KOPT-K1 (cell line): ENCODE data around the gene PAX2.

Source experiments
- H3K27ac ChIP-seq: fragments of 200-600 bp; sonication (generic); 2 replicates; pipeline ENCODE4 v1.5.1; 2016; ENCODE audit warnings: antibody characterized with exemption, mild to moderate bottlenecking, low read depth, low read length; ENCODE audit not compliant: poor library complexity, severe bottlenecking
- H3K36me3 ChIP-seq: fragments of 200-600 bp; sonication (generic); 2 replicates; pipeline ENCODE4 v1.5.1; 2017; ENCODE audit warnings: antibody characterized with exemption, mild to moderate bottlenecking, low read length, moderate library complexity; ENCODE audit not compliant: insufficient read depth
- H3K9me3 ChIP-seq: fragments of 200-600 bp; sonication (generic); 2 replicates; pipeline ENCODE4 v1.5.1; 2017; ENCODE audit warnings: antibody characterized with exemption, low read length, mild to moderate bottlenecking; ENCODE audit not compliant: insufficient read depth, poor library complexity, severe bottlenecking

Gene PAX2

GRCh38 chr10:100776671-100777070, 31.3 kb downstream of the PAX2 start:
- Histone ChIP-seq H3K36me3 (no peaks in the 10 kb centered on the region), H3K27ac (no peak overlapping the region), H3K9me3 (no peaks in the 10 kb centered on the region)

GRCh38 chr10:100779329-100779728, 33.9 kb downstream of the PAX2 start:
- H3K36me3 ChIP-seq = no peaks in the 10 kb centered on the region
- no peaks in the 10 kb centered on the region for H3K9me3 ChIP-seq
- no peak overlapping the region for H3K27ac ChIP-seq

- no peaks in the 10 kb centered on the region for H3K36me3 ChIP-seq
- no peaks in the 10 kb centered on the region for H3K9me3 ChIP-seq
- no peak overlapping the region for H3K27ac ChIP-seq
Observed at GRCh38 chr10:100780324-100780723, 34.9 kb downstream of the PAX2 start.

GRCh38 chr10:100781145-100781665, 35.8 kb downstream of the PAX2 start:
- H3K27ac ChIP-seq = no peak overlapping the region
- no peaks in the 10 kb centered on the region for H3K9me3 ChIP-seq
- no peaks in the 10 kb centered on the region for H3K36me3 ChIP-seq

- Histone ChIP-seq H3K36me3 (no peaks in the 10 kb centered on the region), H3K27ac (no peak overlapping the region), H3K9me3 (no peaks in the 10 kb centered on the region)
Observed at GRCh38 chr10:100782461-100783244, 37.3 kb downstream of the PAX2 start.

- Histone ChIP-seq H3K36me3 (no peaks in the 10 kb centered on the region), H3K9me3 (no peaks in the 10 kb centered on the region), H3K27ac (no peak overlapping the region)
Observed at GRCh38 chr10:100784126-100784525, 38.7 kb downstream of the PAX2 start.

GRCh38 chr10:100786591-100786990, 41.2 kb downstream of the PAX2 start:
- H3K36me3 ChIP-seq = no peaks in the 10 kb centered on the region
- no peaks in the 10 kb centered on the region for H3K9me3 ChIP-seq
- H3K27ac ChIP-seq = no peak overlapping the region

- H3K9me3 ChIP-seq = no peaks in the 10 kb centered on the region
- no peaks in the 10 kb centered on the region for H3K36me3 ChIP-seq
- H3K27ac ChIP-seq = no peak overlapping the region
Observed at GRCh38 chr10:100788002-100788903, 42.9 kb downstream of the PAX2 start.

GRCh38 chr10:100790761-100791208, 45.4 kb downstream of the PAX2 start:
- Histone ChIP-seq H3K36me3 (no peaks in the 10 kb centered on the region), H3K27ac (no peak overlapping the region)

GRCh38 chr10:100791369-100792058, 46.1 kb downstream of the PAX2 start:
- no peaks in the 10 kb centered on the region for H3K36me3 ChIP-seq
- no peaks in the 10 kb centered on the region for H3K9me3 ChIP-seq
- no peak overlapping the region for H3K27ac ChIP-seq

More at GRCh38 chr10:100790761-100791208, 45.4 kb downstream of the PAX2 start:
- H3K9me3 ChIP-seq = no peaks in the 10 kb centered on the region

GRCh38 chr10:100792574-100792973, 47.2 kb downstream of the PAX2 start:
- Histone ChIP-seq H3K27ac (no peak overlapping the region), H3K36me3 (no peaks in the 10 kb centered on the region), H3K9me3 (no peaks in the 10 kb centered on the region)

GRCh38 chr10:100793055-100793454, 47.7 kb downstream of the PAX2 start:
- H3K9me3 ChIP-seq = no peaks in the 10 kb centered on the region
- no peak overlapping the region for H3K27ac ChIP-seq
- H3K36me3 ChIP-seq = no peaks in the 10 kb centered on the region

GRCh38 chr10:100799881-100800280, 54.5 kb downstream of the PAX2 start:
- H3K9me3 ChIP-seq = no peaks in the 10 kb centered on the region
- no peaks in the 10 kb centered on the region for H3K36me3 ChIP-seq
- no peak overlapping the region for H3K27ac ChIP-seq

GRCh38 chr10:100800931-100801330, 55.5 kb downstream of the PAX2 start:
- H3K27ac ChIP-seq = no peak overlapping the region
- H3K9me3 ChIP-seq = no peaks in the 10 kb centered on the region
- no peaks in the 10 kb centered on the region for H3K36me3 ChIP-seq

- no peaks in the 10 kb centered on the region for H3K36me3 ChIP-seq
- H3K9me3 ChIP-seq = no peaks in the 10 kb centered on the region
- no peak overlapping the region for H3K27ac ChIP-seq
Observed at GRCh38 chr10:100802196-100802595, 56.8 kb downstream of the PAX2 start.
